Smooth muscle cell (in vitro differentiated cells): ENCODE data around the gene ATRNL1. TPM values are rescaled to one million over a fixed set of nuclear protein-coding genes. Genes with fewer than 3 reads are reported as not detected.

ENCODE experiments used
- DNase-seq: peaks from one replicate; lab custom pipeline; 2025; ENCODE audit not compliant: unreplicated experiment; lab: John Stamatoyannopoulos, UW
- H2AFZ ChIP-seq: fragments of 200-600 bp; sonication (generic); 2 replicates; pipeline ENCODE4 v1.6.0; 2016; ENCODE audit warnings: antibody characterized with exemption, low read depth, mild to moderate bottlenecking
- H3F3A ChIP-seq: fragments of 200-600 bp; sonication (generic); 2 replicates; pipeline ENCODE4 v1.6.0; 2017; ENCODE audit warnings: antibody characterized with exemption, low read depth
- H3K27ac ChIP-seq: fragments of 200-600 bp; sonication (generic); 2 replicates; pipeline ENCODE4 v1.5.1; 2016; ENCODE audit warnings: low read depth, mild to moderate bottlenecking
- H3K27me3 ChIP-seq: fragments of 200-600 bp; sonication (generic); 2 replicates; pipeline ENCODE4 v1.6.1; 2016; ENCODE audit warnings: low read depth, mild to moderate bottlenecking
- H3K36me3 ChIP-seq: fragments of 200-600 bp; sonication (generic); 2 replicates; pipeline ENCODE4 v1.5.1; 2016; ENCODE audit warnings: low read depth
- H3K4me1 ChIP-seq: fragments of 200-600 bp; sonication (generic); 2 replicates; pipeline ENCODE4 v1.5.1; 2016; ENCODE audit warnings: low read depth
- H3K4me2 ChIP-seq: fragments of 200-600 bp; sonication (generic); 2 replicates; pipeline ENCODE4 v1.6.0; 2016; ENCODE audit warnings: mild to moderate bottlenecking
- H3K4me3 ChIP-seq: fragments of 200-600 bp; sonication (generic); 2 replicates; pipeline ENCODE4 v1.5.1; 2016; ENCODE audit warnings: mild to moderate bottlenecking
- H3K79me2 ChIP-seq: fragments of 200-600 bp; sonication (generic); 2 replicates; pipeline ENCODE4 v1.6.0; 2016; ENCODE audit warnings: low read depth, mild to moderate bottlenecking
- H3K9ac ChIP-seq: fragments of 200-600 bp; sonication (generic); 2 replicates; pipeline ENCODE4 v1.6.0; 2016; ENCODE audit warnings: low read depth
- H3K9me3 ChIP-seq: fragments of 200-600 bp; sonication (generic); replicated peaks from 2 replicates; pipeline ENCODE4 v1.5.1; 2016; ENCODE audit warnings: low read depth
- H4K20me1 ChIP-seq: fragments of 200-600 bp; sonication (generic); 2 replicates; pipeline ENCODE4 v1.6.0; 2016; ENCODE audit warnings: low read depth
- WGBS: methylation state at CpG from one replicate; pipeline ENCODE4 v1.1.7; 2016; ENCODE audit warnings: low lambda C conversion rate; 5-methylcytosine and 5-hydroxymethylcytosine counted together
- polyA plus RNA-seq: library from polyadenylated mRNA; unstranded; fragments of >200 nt; fragmentation: Nextera tagmentation; extraction: Ambion mirVana; gene quantifications from 2 replicates; pipeline ENCODE4 v1.2.1, GENCODE V29; 2016
- total RNA-seq: library from RNA; depleted of rRNA; stranded (reverse); fragments of >200 nt; gene quantifications from 2 replicates; pipeline ENCODE4 v1.2.3, GENCODE V29; 2014
- TF ChIP-seq, protein P1 (sequence below): fragments of 200-600 bp; sonication (generic); IDR thresholded peaks from 2 replicates; pipeline ENCODE4 v1.5.1; 2017; ENCODE audit warnings: borderline replicate concordance, mild to moderate bottlenecking, antibody characterized with exemption; ENCODE audit not compliant: insufficient read depth, poor library complexity, severe bottlenecking

The ATRNL1 gene
- total and polyA plus RNA-seq, 2 experiments from 2014 or later = 2.7 to 14.9 TPM

DNA sequence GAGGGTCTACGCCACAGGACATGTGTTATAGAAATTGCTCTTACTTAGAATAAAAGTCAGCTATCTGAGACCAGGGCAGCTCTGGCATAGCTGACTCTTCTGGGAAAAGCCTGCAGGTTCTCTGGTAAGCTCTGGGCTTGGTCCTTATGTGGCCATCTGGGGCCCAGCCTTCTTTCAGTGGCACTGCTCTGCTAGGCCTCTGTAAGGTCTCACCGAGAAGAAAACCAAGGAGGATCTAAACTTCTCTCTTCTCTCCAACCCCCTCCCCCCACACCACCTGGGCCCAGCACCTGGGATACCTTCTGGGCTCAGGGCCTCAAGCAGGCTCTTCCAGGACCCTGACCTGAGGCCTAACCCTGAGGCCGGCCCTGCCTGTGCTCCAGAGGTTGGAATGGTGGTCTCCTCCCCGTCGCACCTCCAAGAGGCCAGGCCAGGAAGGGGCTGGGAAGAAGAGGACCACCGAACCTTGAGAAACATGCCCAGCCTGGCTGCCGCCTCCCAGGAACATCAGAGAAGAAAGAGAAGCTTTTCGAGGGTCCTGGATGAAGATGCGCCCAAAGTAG lies 856.2 kb downstream of the ATRNL1 start:
- Histone ChIP-seq H3K27ac (no peak overlapping the region), H3K4me3 (no peak overlapping the region), H3K4me1 (no peaks in the 10 kb centered on the region), H4K20me1 (no peaks in the 10 kb centered on the region), H3K36me3 (no peaks in the 10 kb centered on the region), H3K9ac (no peak overlapping the region), H2AFZ (no peak overlapping the region), H3K9me3 (no peaks in the 10 kb centered on the region), H3K4me2 (no peak overlapping the region), H3K79me2 (no peaks in the 10 kb centered on the region), H3K27me3 (no peaks in the 10 kb centered on the region), H3F3A (peaks cover 4% of the 10 kb centered on the region)
- TF ChIP-seq, protein P1, sequence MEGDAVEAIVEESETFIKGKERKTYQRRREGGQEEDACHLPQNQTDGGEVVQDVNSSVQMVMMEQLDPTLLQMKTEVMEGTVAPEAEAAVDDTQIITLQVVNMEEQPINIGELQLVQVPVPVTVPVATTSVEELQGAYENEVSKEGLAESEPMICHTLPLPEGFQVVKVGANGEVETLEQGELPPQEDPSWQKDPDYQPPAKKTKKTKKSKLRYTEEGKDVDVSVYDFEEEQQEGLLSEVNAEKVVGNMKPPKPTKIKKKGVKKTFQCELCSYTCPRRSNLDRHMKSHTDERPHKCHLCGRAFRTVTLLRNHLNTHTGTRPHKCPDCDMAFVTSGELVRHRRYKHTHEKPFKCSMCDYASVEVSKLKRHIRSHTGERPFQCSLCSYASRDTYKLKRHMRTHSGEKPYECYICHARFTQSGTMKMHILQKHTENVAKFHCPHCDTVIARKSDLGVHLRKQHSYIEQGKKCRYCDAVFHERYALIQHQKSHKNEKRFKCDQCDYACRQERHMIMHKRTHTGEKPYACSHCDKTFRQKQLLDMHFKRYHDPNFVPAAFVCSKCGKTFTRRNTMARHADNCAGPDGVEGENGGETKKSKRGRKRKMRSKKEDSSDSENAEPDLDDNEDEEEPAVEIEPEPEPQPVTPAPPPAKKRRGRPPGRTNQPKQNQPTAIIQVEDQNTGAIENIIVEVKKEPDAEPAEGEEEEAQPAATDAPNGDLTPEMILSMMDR = no peak
- DNase-seq = no peak
- 92% methylated on average over 9 of the region's 9 CpGs for WGBS

GRCh38 chr10:115950320-115950719 lies 857.2 kb downstream of the ATRNL1 start:
- no peak overlapping the region for H3K4me2 ChIP-seq
- H2AFZ ChIP-seq = no peak overlapping the region
- no peak overlapping the region for H3K27ac ChIP-seq
- TF ChIP-seq, protein P1 = no peak
- H3K4me1 ChIP-seq = no peaks in the 10 kb centered on the region
- H4K20me1 ChIP-seq = no peaks in the 10 kb centered on the region
- H3K27me3 ChIP-seq = no peaks in the 10 kb centered on the region
- H3F3A ChIP-seq = no peaks in the 10 kb centered on the region
- no peaks in the 10 kb centered on the region for H3K79me2 ChIP-seq
- H3K9me3 ChIP-seq = no peaks in the 10 kb centered on the region
- 94% methylated on average over 3 of the region's 3 CpGs for WGBS
- no peaks in the 10 kb centered on the region for H3K36me3 ChIP-seq
- no peak overlapping the region for H3K9ac ChIP-seq
- H3K4me3 ChIP-seq = no peak overlapping the region
- DNase-seq = no peak

DNA sequence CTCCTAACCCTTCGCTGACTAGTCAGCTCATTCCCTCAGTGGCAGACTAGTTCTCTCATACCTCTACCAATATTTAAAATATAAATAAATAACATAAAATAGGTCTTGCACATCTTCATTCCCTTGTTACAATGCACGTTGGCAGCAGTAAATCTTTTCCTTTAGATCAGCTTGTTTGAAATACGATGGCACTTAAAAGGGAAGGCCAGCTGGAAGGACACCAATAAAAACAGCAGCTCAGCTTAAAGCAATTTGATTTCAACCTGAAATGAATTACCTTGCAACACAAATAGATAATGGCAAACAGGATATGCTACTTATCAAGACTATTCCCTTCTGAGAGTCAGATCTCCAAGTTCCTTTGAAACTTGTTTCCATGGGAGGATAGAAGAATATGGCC lies 858.1 kb downstream of the ATRNL1 start:
- no peak overlapping the region for H3K4me3 ChIP-seq
- no peak overlapping the region for H3K27ac ChIP-seq
- no peaks in the 10 kb centered on the region for H3K36me3 ChIP-seq
- H4K20me1 ChIP-seq = no peaks in the 10 kb centered on the region
- H3K9ac ChIP-seq = no peak overlapping the region
- DNase-seq = no peak
- TF ChIP-seq, protein P1 = no peak
- H3F3A ChIP-seq = no peaks in the 10 kb centered on the region
- H3K4me1 ChIP-seq = no peaks in the 10 kb centered on the region
- 74% methylated on average over 3 of the region's 3 CpGs for WGBS
- no peak overlapping the region for H2AFZ ChIP-seq
- H3K79me2 ChIP-seq = no peaks in the 10 kb centered on the region
- H3K4me2 ChIP-seq = no peak overlapping the region
- no peaks in the 10 kb centered on the region for H3K9me3 ChIP-seq
- no peaks in the 10 kb centered on the region for H3K27me3 ChIP-seq

GRCh38 chr10:115953281-115953680 lies 860.1 kb downstream of the ATRNL1 start:
- DNase-seq = no peak
- Histone ChIP-seq H3K79me2 (no peaks in the 10 kb centered on the region), H3K4me1 (no peaks in the 10 kb centered on the region), H2AFZ (no peak overlapping the region), H3K4me2 (no peak overlapping the region), H3K27me3 (no peaks in the 10 kb centered on the region), H3K9me3 (no peaks in the 10 kb centered on the region), H3K36me3 (no peaks in the 10 kb centered on the region), H3K4me3 (no peak overlapping the region), H3K9ac (no peak overlapping the region), H4K20me1 (no peaks in the 10 kb centered on the region), H3K27ac (no peak overlapping the region), H3F3A (no peaks in the 10 kb centered on the region)
- WGBS = 46% methylated on average over 5 of the region's 5 CpGs
- TF ChIP-seq, protein P1 = no peak
